EL (cell line): ENCODE data around the gene SEPSECS.

ENCODE experiments used
- DNase-seq: peaks from one replicate; pipeline ENCODE4 v3.0.0-alpha.2; 2016

SEPSECS gene

GRCh38 chr4:25159837-25160713, at the start of gene SEPSECS:
Gene SEPSECS (minus strand): TSS chr4:25160449. CDS start chr4:25160369, 80 bp downstream.
- DNase-seq: peak; percentile 98

- DNase-seq: no peak
These were observed 49.5 kb upstream of the SEPSECS start for GRCh38 chr4:25209702-25210101.

- DNase-seq: no peak
These were observed 47.7 kb upstream of the SEPSECS start for GRCh38 chr4:25207997-25208396.

GRCh38 chr4:25198713-25199112, 38.5 kb upstream of the SEPSECS start:
- DNase-seq: no peak

- no peak for DNase-seq
These were observed 30.2 kb upstream of the SEPSECS start for GRCh38 chr4:25190407-25190806.

- peak; percentile 14 for DNase-seq
These were observed 23.8 kb upstream of the SEPSECS start for GRCh38 chr4:25184056-25184455.

GRCh38 chr4:25182937-25183336, 22.7 kb upstream of the SEPSECS start:
- no peak for DNase-seq

- peak; percentile 43 for DNase-seq
These were observed 20.4 kb upstream of the SEPSECS start for GRCh38 chr4:25180524-25181131.

GRCh38 chr4:25178838-25179261, 18.6 kb upstream of the SEPSECS start:
- no peak for DNase-seq

GRCh38 chr4:25177147-25177546, 16.9 kb upstream of the SEPSECS start:
- DNase-seq: no peak

GRCh38 chr4:25174674-25175073, 14.4 kb upstream of the SEPSECS start:
- peak; percentile 70 for DNase-seq

GRCh38 chr4:25172961-25173915, 13.0 kb upstream of the SEPSECS start:
- DNase-seq: peak; percentile 98

GRCh38 chr4:25171201-25171865, 11.1 kb upstream of the SEPSECS start:
- DNase-seq: no peak

GRCh38 chr4:25169446-25169845, 9.2 kb upstream of the SEPSECS start:
- no peak for DNase-seq

- DNase-seq: no peak
These were observed 5.7 kb upstream of the SEPSECS start for GRCh38 chr4:25165916-25166315.

- no peak for DNase-seq
These were observed 2.9 kb upstream of the SEPSECS start for GRCh38 chr4:25163196-25163595.

GRCh38 chr4:25162566-25162965, 2.3 kb upstream of the SEPSECS start:
- no peak for DNase-seq

GRCh38 chr4:25161593-25161950, 1.3 kb upstream of the SEPSECS start:
- DNase-seq: peak; percentile 41

- DNase-seq: peak; percentile 54
These were observed 704 bp upstream of the SEPSECS start for GRCh38 chr4:25160714-25161592.

GRCh38 chr4:25158817-25159216, 1.4 kb downstream of the SEPSECS start:
- DNase-seq: no peak

- no peak for DNase-seq
These were observed 3.2 kb downstream of the SEPSECS start for GRCh38 chr4:25157081-25157480.

- no peak for DNase-seq
These were observed 4.3 kb downstream of the SEPSECS start for GRCh38 chr4:25155947-25156346.
